HG03097 (cell line): Measurements from ENCODE around the gene CDCA8.

Experiments
- ATAC-seq: cut with Tn5 transposase; IDR thresholded peaks from one replicate; pipeline ENCODE4 v1.9.1; 2021; ENCODE audit not compliant: unreplicated experiment, low FRiP score

The CDCA8 gene

DNA sequence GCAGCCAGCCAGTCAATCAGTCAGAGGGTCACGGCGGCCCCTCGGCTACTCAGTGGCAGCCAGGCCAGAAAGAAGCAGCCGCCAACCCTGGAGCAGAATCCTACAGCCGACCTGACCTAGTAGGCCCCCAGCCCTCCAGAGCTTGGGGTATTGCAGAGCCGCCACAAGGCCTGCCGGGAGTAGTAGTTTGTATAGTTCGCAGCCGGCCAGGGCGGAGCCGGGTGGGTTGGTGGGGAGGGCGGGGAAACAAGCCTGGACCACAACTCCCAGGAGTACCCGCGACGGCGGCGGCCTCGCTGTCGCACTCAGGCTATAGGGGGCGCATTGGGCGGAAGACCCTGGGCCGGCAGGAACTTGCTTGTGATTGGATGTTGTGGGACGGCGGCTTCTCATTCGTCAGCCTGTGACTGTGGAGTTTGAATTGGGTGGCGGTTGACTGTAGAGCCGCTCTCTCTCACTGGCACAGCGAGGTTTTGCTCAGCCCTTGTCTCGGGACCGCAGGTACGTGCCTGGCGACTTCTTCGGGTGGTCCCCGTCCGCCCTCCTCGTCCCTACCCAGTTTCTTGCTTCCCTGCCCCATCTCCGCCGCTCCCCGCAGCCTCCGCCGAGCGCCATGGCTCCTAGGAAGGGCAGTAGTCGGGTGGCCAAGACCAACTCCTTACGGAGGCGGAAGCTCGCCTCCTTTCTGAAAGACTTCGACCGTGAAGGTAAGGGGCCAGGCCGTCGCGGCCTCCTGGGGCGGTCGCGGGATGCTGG lies at the start of gene CDCA8:
CDCA8 (plus strand) TSS at position 439 of the 756 bp plus-strand sequence; CDS start at position 614, 175 bp downstream.
- ATAC-seq = peak; percentile 77

GRCh38 chr1:37647281-37647680 lies 45.0 kb upstream of the CDCA8 start:
- ATAC-seq = no peak

DNA sequence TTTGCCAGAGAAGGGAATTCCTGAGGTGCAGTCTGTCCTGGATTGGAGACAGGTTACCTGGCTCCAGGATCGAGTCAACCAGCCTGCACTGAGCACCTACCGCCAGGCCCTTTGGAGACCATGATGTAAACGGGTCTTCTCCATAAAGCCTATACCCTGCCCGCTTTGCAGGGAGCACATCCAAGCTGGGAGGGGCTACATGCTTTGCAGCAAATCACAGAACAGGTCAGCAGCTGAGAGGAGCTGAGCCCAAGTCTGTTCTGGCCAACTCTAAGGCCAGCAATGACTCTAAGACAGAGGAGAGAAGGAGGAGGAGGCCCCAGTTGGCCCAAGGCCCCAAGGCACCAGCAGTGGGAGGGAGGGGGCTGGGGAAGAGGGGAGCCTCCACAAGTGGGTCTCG lies 42.1 kb upstream of the CDCA8 start:
- no peak for ATAC-seq

- no peak for ATAC-seq
Observed at GRCh38 chr1:37650721-37651120, 41.6 kb upstream of the CDCA8 start.

GRCh38 chr1:37651803-37652202 lies 40.5 kb upstream of the CDCA8 start:
- ATAC-seq = no peak

- ATAC-seq = no peak
Observed at GRCh38 chr1:37652976-37653375, 39.3 kb upstream of the CDCA8 start.

DNA sequence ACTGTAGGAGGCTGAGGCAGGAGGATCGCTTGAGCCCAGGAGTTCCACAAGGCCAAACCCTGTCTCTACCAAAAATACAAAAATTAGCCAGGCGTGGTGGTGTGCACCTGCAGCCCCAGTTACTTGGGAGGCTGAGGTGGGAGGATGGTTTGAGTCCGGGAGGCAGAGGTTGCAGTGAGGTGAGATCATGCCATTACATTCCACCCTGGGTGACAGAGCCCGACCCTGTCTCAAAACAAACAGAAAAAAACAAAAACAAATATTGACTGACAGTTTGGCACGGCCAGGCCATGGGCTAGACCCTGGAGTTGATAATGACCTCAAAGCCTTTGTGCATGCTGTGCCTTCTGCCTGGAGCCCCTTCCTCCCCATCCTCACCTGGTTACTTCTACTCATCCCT lies 38.4 kb upstream of the CDCA8 start:
- ATAC-seq = no peak

DNA sequence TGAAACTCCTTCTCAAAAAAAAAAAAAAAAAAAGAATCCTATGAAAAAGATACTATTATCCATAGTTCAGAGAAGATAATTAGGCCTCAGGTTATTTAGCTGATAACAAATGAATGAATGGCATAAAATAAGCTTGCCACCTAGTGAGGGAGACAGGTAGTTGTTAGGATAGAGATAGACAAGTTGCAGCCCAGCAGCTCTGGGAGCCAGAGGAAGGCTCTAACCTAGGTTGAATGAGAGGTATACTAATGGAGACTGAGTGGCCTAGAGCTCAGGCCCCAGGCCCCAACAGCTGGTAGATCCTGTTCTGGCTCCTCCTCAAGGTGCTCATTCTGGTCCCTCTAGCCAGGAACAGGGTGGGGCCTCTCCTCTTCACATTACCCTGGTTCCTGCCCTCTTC lies 37.0 kb upstream of the CDCA8 start:
- no peak for ATAC-seq

- no peak for ATAC-seq
Observed at GRCh38 chr1:37656026-37656425, 36.3 kb upstream of the CDCA8 start.

- no peak for ATAC-seq
Observed at GRCh38 chr1:37656881-37657280, 35.4 kb upstream of the CDCA8 start.

DNA sequence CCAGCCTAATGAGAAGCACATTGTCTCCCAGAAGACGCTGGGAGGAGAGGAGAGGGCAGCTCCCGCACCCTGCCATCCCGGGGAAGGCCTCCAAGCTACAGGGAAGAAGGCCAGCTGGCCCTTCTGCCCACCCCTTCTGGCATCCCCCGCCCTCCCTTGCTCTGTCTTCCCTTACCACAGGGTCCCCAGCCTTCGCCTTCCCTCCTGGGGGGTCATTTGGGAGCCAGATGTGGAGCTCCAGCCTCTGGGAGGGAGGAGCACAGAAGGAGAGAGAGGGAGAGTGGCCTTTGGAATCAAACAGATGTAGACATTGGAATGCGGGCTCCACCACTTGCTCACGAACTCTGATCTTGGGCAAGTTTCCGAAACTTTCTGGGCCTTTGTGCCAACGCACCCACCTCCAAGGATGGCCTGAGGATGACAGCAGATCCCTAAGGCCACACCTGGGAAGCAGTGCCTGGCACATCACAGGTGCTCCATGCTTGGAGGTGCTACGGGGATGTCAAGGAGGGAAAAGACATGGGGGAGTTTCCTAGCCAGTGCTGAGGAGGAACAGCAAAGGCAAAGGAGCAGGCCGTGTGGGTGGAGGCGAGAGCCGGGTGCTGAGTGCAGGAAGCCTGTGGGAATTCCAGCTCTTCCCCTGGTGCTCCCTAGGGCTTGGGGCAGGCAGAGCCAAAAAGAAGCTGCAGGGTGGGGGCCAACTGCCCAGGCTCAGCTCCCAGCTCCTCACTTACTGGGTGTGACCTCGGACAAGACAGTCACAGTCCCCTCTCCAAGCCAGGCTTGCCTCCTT lies 34.5 kb upstream of the CDCA8 start:
- ATAC-seq = no peak

DNA sequence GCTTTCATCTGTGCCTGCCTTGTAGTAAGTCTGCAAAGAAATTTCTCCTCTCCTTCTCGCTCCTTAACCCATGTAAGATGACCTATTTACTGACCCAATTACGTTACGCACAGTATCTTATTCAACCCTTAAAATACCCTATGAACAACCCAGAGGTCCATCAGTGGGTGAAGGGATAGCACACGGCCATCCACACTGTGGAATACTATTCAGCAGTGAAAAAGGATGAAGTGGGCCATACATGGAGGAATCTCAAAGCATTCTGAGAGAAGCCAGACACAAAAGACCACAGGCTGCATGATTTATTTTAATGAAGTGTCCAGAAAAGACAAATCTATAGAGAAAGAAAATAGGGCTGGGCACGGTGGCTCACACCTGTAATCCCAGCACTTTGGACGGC lies 33.8 kb upstream of the CDCA8 start:
- no peak for ATAC-seq

GRCh38 chr1:37660664-37661063 lies 31.7 kb upstream of the CDCA8 start:
- ATAC-seq = no peak

- ATAC-seq = no peak
Observed at GRCh38 chr1:37661401-37661800, 30.9 kb upstream of the CDCA8 start.

GRCh38 chr1:37662031-37662755 lies 30.1 kb upstream of the CDCA8 start:
- ATAC-seq = no peak

- ATAC-seq = no peak
Observed at GRCh38 chr1:37663426-37664000, 28.8 kb upstream of the CDCA8 start.

DNA sequence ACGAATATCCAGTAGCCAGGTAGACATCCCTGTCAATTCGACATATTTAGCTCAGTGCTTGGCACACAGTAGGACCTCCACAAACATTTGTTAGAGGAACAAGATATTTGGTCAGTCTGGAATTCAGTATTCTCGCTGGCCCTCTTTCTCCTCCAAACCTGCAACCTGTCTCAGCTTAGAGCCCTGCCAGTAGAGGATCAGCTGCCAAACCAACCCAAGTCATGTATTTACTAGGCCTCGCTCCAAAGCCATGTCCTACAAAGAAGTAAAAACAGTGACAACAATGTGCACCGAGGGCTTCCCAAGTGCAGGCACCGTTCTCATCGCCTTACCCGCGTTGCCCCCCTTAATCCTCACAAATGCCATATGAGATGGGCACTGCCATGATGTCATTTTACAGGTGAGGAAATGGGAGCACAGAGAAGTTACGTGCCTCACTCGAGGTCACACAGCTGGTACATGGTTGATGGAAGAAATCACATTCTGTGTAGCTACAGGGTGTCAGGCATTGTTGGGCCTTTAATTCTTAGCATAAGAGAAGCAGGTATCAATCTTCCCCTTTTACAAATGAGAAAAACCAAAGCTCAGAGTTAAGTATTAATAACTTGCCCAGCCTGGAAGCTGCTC lies 26.0 kb upstream of the CDCA8 start:
- no peak for ATAC-seq

GRCh38 chr1:37667023-37667671 lies 25.2 kb upstream of the CDCA8 start:
- no peak for ATAC-seq

- no peak for ATAC-seq
Observed at GRCh38 chr1:37670133-37670532, 22.2 kb upstream of the CDCA8 start.

DNA sequence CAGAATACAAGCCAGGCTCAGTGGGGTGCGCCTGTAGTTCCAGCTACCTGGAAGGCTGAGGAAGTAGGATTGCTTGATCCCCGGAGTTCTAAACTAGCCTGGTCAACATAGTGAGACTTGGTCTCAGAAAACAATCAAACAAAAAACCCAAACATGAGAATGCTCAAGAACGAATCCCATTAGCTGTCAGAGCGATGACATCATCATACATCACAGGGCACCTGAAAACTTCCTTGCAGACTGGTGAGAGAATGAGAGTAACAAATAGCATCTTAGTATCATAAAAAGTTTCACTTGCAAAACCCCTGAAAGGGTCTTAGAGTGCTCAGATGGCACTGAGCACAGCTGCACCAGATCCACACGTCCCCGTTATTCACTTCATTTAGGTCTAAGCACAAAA lies 21.1 kb upstream of the CDCA8 start:
- ATAC-seq = no peak
